OCI-LY7 (cell line): Measurements from ENCODE around the gene COQ8A. TPM values are rescaled to one million over a fixed set of nuclear protein-coding genes. Genes with fewer than 3 reads are reported as not detected.

Experiments
- BruUV-seq: library from RNA; stranded (reverse); fragments of 400-500 nt; replicated peaks from 2 replicates; lab custom pipeline; 2021; lab: Mats Ljungman, UMichigan
- CTCF ChIA-PET: fragments of 300-600 bp; sonication (Branson Sonifier 250); formaldehyde crosslinking; loops from one replicate; lab custom pipeline; 2022; ENCODE audit warnings: antibody characterized with exemption; ENCODE audit not compliant: unreplicated experiment; lab: Charles Lee
- POLR2A ChIA-PET: fragments of 300-600 bp; sonication (Branson Sonifier 250); formaldehyde crosslinking; loops from one replicate; lab custom pipeline; 2022; ENCODE audit warnings: antibody characterized with exemption; lab: Charles Lee
- DNase-seq: peaks from one replicate; pipeline ENCODE4 v3.0.0-alpha.2; 2015; ENCODE audit warnings: low spot score
- H2AFZ ChIP-seq: fragments of 200-600 bp; sonication (generic), shearing (Covaris generic); 2 replicates; pipeline ENCODE4 v1.6.1; 2014; ENCODE audit warnings: mild to moderate bottlenecking, antibody characterized with exemption, low read length, moderate library complexity
- H3K27ac ChIP-seq: fragments of 200-600 bp; sonication (generic); 2 replicates; pipeline ENCODE4 v1.5.1; 2014; ENCODE audit warnings: mixed run types, low read depth, mild to moderate bottlenecking, moderate library complexity, low read length, inconsistent platforms; ENCODE audit not compliant: poor library complexity, severe bottlenecking
- H3K36me3 ChIP-seq: fragments of 200-600 bp; sonication (generic); 2 replicates; pipeline ENCODE4 v1.6.1; 2014; ENCODE audit warnings: mild to moderate bottlenecking, antibody characterized with exemption, low read length, moderate library complexity, mixed read lengths; ENCODE audit not compliant: insufficient read depth
- H3K4me1 ChIP-seq: fragments of 200-600 bp; sonication (generic); 2 replicates; pipeline ENCODE4 v1.5.1; 2014; ENCODE audit warnings: mild to moderate bottlenecking, low read length; ENCODE audit not compliant: insufficient read depth, poor library complexity, severe bottlenecking
- H3K4me2 ChIP-seq: fragments of 200-600 bp; sonication (generic); 2 replicates; pipeline ENCODE4 v1.6.1; 2014; ENCODE audit warnings: mild to moderate bottlenecking, low read length
- H3K4me3 ChIP-seq: fragments of 200-600 bp; sonication (generic); 2 replicates; pipeline ENCODE4 v1.5.1; 2014; ENCODE audit warnings: mild to moderate bottlenecking, low read depth, low read length; ENCODE audit not compliant: poor library complexity, severe bottlenecking
- H3K79me2 ChIP-seq: fragments of 200-600 bp; sonication (generic); 2 replicates; pipeline ENCODE4 v1.6.1; 2016; ENCODE audit warnings: low read depth, mild to moderate bottlenecking, low read length, moderate library complexity, mixed read lengths; ENCODE audit not compliant: insufficient read depth
- H3K9me2 ChIP-seq: fragments of 200-600 bp; sonication (generic); 2 replicates; pipeline ENCODE4 v1.6.1; 2016; ENCODE audit warnings: mild to moderate bottlenecking, low read length, mixed read lengths; ENCODE audit not compliant: insufficient read depth
- H3K9me3 ChIP-seq: fragments of 200-600 bp; sonication (generic); 2 replicates; pipeline ENCODE4 v1.6.1; 2014; ENCODE audit warnings: mild to moderate bottlenecking, mixed run types, low read length, mixed read lengths
- H4K20me1 ChIP-seq: fragments of 200-600 bp; sonication (generic); 2 replicates; pipeline ENCODE4 v1.6.1; 2014; ENCODE audit warnings: mild to moderate bottlenecking, antibody characterized with exemption, low read length, moderate library complexity, mixed read lengths; ENCODE audit not compliant: insufficient read depth
- EZH2phosphoT487 ChIP-seq: fragments of 200-600 bp; sonication (generic); IDR thresholded peaks from 2 replicates; pipeline ENCODE4 v1.6.1; 2018; ENCODE audit warnings: low read depth, borderline replicate concordance, mild to moderate bottlenecking, mixed run types, antibody characterized with exemption, low read length, moderate library complexity, mixed read lengths
- intact Hi-C: fragments of 100-400 bp; cut with micrococcal nuclease; formaldehyde crosslinking; loops from one replicate; pipeline ENCODE4 v1.10.0; 2022; ENCODE audit not compliant: unreplicated experiment
- total RNA-seq, 2 experiments: library from RNA; depleted of rRNA in 1 of 2; stranded (reverse); fragments of >200 nt in 1 of 2; shearing (Covaris generic) in 1 of 2; gene quantifications; 2 replicates each; pipeline ENCODE4 v1.2.3, GENCODE V29; 2014 to 2022
- TF ChIP-seq, protein P1 (sequence below): fragments of 200-600 bp; sonication (generic); conservative IDR thresholded peaks from 2 replicates; pipeline ENCODE4 v1.5.1; 2014; ENCODE audit warnings: mild to moderate bottlenecking, antibody characterized with exemption, low read length, moderate library complexity, mixed read lengths

The COQ8A gene
- total RNA-seq, 2 experiments from 2014 or later, result 19.4 to 19.6 TPM

DNA sequence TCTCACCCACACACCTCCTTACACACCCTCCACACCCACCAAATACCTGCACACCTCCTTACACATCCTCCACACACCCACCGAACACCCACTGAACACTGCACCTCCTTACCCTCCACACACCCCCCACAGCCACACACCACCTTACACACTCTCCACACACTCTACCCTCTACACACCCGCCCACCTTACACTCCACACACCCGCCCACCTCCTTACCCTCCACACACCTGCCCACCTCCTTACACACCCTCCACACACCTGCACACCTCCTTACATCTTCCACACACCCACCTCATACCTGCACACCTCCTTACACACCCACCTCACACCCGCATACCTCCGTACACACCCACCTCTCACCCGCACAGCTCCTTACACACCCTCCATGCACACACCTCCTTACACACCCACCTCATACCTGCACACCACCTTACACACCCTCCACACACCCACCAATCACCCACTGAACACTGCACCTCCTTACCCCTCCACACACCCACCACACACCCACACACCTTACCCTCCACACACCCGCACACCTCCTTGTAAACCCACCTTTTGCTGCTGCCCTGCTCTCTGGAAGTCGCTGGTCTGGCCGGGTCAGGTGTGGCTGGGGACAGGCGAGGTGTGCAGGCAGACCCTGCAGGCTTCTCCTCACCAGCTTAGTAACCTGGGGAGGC is 38.5 kb downstream of the COQ8A start:
- Histone ChIP-seq H3K79me2 (no peaks in the 10 kb centered on the region), H3K9me2 (no peaks in the 10 kb centered on the region), H3K4me3 (no peak overlapping the region), H3K27ac (no peak overlapping the region), H3K4me1 (no peaks in the 10 kb centered on the region), H4K20me1 (no peaks in the 10 kb centered on the region), H3K9me3 (no peaks in the 10 kb centered on the region), H3K4me2 (no peak overlapping the region), H2AFZ (no peak overlapping the region), H3K36me3 (no peaks in the 10 kb centered on the region)
- intact Hi-C loops, result no loop called here
- no peak for DNase-seq
- ChIA-PET CTCF (no interaction called here), POLR2A (no interaction called here)
- TF ChIP-seq EZH2phosphoT487, result no peak
- TF ChIP-seq, protein P1, sequence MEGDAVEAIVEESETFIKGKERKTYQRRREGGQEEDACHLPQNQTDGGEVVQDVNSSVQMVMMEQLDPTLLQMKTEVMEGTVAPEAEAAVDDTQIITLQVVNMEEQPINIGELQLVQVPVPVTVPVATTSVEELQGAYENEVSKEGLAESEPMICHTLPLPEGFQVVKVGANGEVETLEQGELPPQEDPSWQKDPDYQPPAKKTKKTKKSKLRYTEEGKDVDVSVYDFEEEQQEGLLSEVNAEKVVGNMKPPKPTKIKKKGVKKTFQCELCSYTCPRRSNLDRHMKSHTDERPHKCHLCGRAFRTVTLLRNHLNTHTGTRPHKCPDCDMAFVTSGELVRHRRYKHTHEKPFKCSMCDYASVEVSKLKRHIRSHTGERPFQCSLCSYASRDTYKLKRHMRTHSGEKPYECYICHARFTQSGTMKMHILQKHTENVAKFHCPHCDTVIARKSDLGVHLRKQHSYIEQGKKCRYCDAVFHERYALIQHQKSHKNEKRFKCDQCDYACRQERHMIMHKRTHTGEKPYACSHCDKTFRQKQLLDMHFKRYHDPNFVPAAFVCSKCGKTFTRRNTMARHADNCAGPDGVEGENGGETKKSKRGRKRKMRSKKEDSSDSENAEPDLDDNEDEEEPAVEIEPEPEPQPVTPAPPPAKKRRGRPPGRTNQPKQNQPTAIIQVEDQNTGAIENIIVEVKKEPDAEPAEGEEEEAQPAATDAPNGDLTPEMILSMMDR, result no peak
- BruUV-seq, result no TSS peak

DNA sequence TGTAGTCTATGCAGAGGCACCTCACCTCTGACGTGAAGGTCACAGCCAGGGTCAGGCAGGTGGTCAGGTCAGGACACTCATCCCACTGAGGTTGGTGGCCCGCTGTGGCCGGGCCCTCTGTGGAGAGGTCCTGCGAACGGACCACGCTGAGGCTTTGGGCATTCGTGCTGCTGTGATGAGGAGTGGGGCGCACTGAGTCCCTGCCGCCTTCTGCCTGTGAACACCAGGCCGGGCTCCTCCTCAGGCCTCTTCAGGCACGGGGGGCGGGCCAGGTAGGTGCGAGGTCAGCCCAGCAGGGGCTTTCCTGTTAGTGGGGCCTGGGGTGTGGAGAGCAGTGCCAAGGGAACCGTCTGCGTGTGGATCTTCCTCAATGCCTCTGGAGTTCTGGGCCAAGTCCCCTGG is 39.0 kb downstream of the COQ8A start:
- no peaks in the 10 kb centered on the region for H4K20me1 ChIP-seq
- DNase-seq, result no peak
- intact Hi-C loops, result no loop called here
- POLR2A ChIA-PET, result no interaction called here
- H3K4me2 ChIP-seq, result no peak overlapping the region
- no peaks in the 10 kb centered on the region for H3K9me3 ChIP-seq
- no peaks in the 10 kb centered on the region for H3K36me3 ChIP-seq
- H2AFZ ChIP-seq, result no peak overlapping the region
- BruUV-seq, result no TSS peak
- no peak overlapping the region for H3K27ac ChIP-seq
- H3K9me2 ChIP-seq, result no peaks in the 10 kb centered on the region
- H3K4me3 ChIP-seq, result no peak overlapping the region
- CTCF ChIA-PET, result no interaction called here
- no peaks in the 10 kb centered on the region for H3K4me1 ChIP-seq
- H3K79me2 ChIP-seq, result no peaks in the 10 kb centered on the region
- TF ChIP-seq, protein P1, result no peak
- TF ChIP-seq EZH2phosphoT487, result no peak

DNA sequence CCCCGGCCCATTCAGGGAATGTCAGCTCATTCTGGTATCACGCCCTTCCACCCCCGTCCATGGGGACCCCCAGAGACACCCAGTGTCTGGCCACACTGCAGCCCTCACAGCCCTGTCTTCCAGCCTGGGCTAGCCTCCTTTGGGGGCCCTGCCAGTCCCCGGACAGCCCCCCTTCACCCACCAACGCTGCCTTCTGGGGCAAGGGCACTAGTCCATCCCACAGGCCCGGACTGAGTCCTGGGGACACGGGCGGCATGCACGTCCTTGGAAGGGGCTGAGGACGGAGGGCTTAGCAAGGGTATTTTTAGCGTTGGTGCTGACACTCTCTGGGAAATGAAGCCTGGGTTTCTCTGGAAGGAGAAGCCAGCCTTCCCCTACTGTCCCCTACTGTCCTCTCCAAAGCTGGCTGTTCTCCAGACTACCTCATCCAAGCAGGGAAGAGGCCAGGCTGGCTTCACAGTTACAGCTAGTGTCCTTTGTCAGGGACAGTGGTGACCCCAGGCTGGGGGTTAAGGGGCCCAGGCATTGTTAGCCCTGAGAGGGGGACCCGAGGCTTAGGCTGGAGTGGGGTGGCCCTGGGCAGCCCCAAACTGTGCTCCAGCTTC is 39.5 kb downstream of the COQ8A start:
- Histone ChIP-seq H3K4me3 (no peak overlapping the region), H3K79me2 (no peaks in the 10 kb centered on the region), H3K27ac (no peak overlapping the region), H4K20me1 (no peaks in the 10 kb centered on the region), H3K36me3 (no peaks in the 10 kb centered on the region), H3K9me2 (no peaks in the 10 kb centered on the region), H3K4me1 (no peaks in the 10 kb centered on the region), H3K4me2 (no peak overlapping the region), H3K9me3 (no peaks in the 10 kb centered on the region), H2AFZ (no peak overlapping the region)
- no TSS peak for BruUV-seq
- CTCF ChIA-PET, result no interaction called here
- POLR2A ChIA-PET, result no interaction called here
- no peak for DNase-seq
- intact Hi-C loops, result no loop called here
- TF ChIP-seq EZH2phosphoT487, result no peak
- TF ChIP-seq, protein P1, result no peak
